ENCODE results near the gene CLEC3B. TPM values are rescaled to one million over a fixed set of nuclear protein-coding genes. Genes with fewer than 3 reads are reported as not detected.

CLEC3B gene
- total and polyA plus RNA-seq, 7 donors, result 10.3 to 41.7 (median 24.6) TPM

- Histone ChIP-seq H3K36me3 (ENCODE audit: insufficient read depth in 1 of 2, low read depth in 1 of 2) (no peaks in the 10 kb centered on the region), H3K4me1 (no peaks in the 10 kb centered on the region), H3K4me3 (no peak overlapping the region), H3K27ac (no peak overlapping the region), H3K27me3 (ENCODE audit: insufficient read depth in 3 of 3, low read length in 2 of 3) (no peaks in the 10 kb centered on the region), H3K9me3 (no peaks in the 10 kb centered on the region)
- DNase-seq (no peak), ATAC-seq (no peak)
- intact Hi-C loops (cut with DNase I), result no loop called here
- WGBS, 3 donors, result 55 to 72% (median 66%) methylated on average over 2 of the region's 2 CpGs
- TF ChIP-seq, protein P1, sequence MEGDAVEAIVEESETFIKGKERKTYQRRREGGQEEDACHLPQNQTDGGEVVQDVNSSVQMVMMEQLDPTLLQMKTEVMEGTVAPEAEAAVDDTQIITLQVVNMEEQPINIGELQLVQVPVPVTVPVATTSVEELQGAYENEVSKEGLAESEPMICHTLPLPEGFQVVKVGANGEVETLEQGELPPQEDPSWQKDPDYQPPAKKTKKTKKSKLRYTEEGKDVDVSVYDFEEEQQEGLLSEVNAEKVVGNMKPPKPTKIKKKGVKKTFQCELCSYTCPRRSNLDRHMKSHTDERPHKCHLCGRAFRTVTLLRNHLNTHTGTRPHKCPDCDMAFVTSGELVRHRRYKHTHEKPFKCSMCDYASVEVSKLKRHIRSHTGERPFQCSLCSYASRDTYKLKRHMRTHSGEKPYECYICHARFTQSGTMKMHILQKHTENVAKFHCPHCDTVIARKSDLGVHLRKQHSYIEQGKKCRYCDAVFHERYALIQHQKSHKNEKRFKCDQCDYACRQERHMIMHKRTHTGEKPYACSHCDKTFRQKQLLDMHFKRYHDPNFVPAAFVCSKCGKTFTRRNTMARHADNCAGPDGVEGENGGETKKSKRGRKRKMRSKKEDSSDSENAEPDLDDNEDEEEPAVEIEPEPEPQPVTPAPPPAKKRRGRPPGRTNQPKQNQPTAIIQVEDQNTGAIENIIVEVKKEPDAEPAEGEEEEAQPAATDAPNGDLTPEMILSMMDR (IDR thresholded peaks at IDR 0.05), result no peak
These were observed 55.5 kb downstream of the CLEC3B start for GRCh38 chr3:45081506-45082141.

GRCh38 chr3:45082142-45082538, 56.0 kb downstream of the CLEC3B start:
- no peaks in the 10 kb centered on the region for H3K36me3 ChIP-seq (ENCODE audit: insufficient read depth in 1 of 2, low read depth in 1 of 2)

GRCh38 chr3:45083023-45083422, 56.9 kb downstream of the CLEC3B start:
- ATAC-seq, result no peak
- Histone ChIP-seq H3K4me1 (no peaks in the 10 kb centered on the region), H3K27me3 (ENCODE audit: insufficient read depth in 3 of 3, low read length in 2 of 3) (no peaks in the 10 kb centered on the region), H3K27ac (no peak overlapping the region), H3K9me3 (no peaks in the 10 kb centered on the region), H3K4me3 (no peak overlapping the region), H3K36me3 (ENCODE audit: insufficient read depth in 1 of 2, low read depth in 1 of 2) (no peaks in the 10 kb centered on the region)
- intact Hi-C loops (cut with DNase I), result no loop called here
- DNase-seq, result no peak
- WGBS, 3 donors, result 64 to 68% (median 66%) methylated on average over 6 of the region's 6 CpGs
- TF ChIP-seq, protein P1 (IDR thresholded peaks at IDR 0.05), result no peak

More at GRCh38 chr3:45082142-45082538, 56.0 kb downstream of the CLEC3B start:
- DNase-seq (no peak), ATAC-seq (no peak)
- intact Hi-C loops (cut with DNase I), result no loop called here
- no peaks in the 10 kb centered on the region for H3K9me3 ChIP-seq
- H3K4me1 ChIP-seq, result no peaks in the 10 kb centered on the region
- TF ChIP-seq, protein P1 (IDR thresholded peaks at IDR 0.05), result no peak
- no peaks in the 10 kb centered on the region for H3K27me3 ChIP-seq (ENCODE audit: insufficient read depth in 3 of 3, low read length in 2 of 3)
- no peak overlapping the region for H3K4me3 ChIP-seq
- no peak overlapping the region for H3K27ac ChIP-seq
- 60 to 75% (median 64%) methylated on average over 5 of the region's 5 CpGs for WGBS, 3 donors

GRCh38 chr3:45084361-45084760, 58.3 kb downstream of the CLEC3B start:
- DNase-seq (no peak), ATAC-seq (no peak)
- H3K36me3 ChIP-seq (ENCODE audit: insufficient read depth in 1 of 2, low read depth in 1 of 2), result no peaks in the 10 kb centered on the region
- TF ChIP-seq, protein P1 (IDR thresholded peaks at IDR 0.05), result no peak
- no peak overlapping the region for H3K27ac ChIP-seq
- no peaks in the 10 kb centered on the region for H3K27me3 ChIP-seq (ENCODE audit: insufficient read depth in 3 of 3, low read length in 2 of 3)
- H3K9me3 ChIP-seq, result no peaks in the 10 kb centered on the region
- intact Hi-C loops (cut with DNase I), result no loop called here
- H3K4me3 ChIP-seq, result no peak overlapping the region
- no peaks in the 10 kb centered on the region for H3K4me1 ChIP-seq
- WGBS, 3 donors, result 42 to 70% (median 50%) methylated on average over 1 of the region's 1 CpG
